Measurements from ENCODE around the gene AMER2.

Gene AMER2, protein sequence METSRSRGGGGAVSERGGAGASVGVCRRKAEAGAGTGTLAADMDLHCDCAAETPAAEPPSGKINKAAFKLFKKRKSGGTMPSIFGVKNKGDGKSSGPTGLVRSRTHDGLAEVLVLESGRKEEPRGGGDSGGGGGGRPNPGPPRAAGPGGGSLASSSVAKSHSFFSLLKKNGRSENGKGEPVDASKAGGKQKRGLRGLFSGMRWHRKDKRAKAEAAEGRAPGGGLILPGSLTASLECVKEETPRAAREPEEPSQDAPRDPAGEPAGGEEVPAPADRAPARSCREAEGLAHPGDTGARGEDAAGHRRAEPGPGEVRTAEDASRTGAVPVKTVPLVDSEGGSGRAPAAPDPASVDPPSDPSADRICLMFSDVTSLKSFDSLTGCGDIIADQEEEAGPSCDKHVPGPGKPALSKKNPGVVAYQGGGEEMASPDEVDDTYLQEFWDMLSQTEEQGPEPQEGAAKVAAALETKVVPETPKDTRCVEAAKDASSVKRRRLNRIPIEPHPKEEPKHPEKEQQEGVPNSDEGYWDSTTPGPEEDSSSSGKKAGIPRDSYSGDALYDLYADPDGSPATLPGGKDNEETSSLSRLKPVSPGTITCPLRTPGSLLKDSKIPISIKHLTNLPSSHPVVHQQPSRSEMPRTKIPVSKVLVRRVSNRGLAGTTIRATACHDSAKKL

DNA sequence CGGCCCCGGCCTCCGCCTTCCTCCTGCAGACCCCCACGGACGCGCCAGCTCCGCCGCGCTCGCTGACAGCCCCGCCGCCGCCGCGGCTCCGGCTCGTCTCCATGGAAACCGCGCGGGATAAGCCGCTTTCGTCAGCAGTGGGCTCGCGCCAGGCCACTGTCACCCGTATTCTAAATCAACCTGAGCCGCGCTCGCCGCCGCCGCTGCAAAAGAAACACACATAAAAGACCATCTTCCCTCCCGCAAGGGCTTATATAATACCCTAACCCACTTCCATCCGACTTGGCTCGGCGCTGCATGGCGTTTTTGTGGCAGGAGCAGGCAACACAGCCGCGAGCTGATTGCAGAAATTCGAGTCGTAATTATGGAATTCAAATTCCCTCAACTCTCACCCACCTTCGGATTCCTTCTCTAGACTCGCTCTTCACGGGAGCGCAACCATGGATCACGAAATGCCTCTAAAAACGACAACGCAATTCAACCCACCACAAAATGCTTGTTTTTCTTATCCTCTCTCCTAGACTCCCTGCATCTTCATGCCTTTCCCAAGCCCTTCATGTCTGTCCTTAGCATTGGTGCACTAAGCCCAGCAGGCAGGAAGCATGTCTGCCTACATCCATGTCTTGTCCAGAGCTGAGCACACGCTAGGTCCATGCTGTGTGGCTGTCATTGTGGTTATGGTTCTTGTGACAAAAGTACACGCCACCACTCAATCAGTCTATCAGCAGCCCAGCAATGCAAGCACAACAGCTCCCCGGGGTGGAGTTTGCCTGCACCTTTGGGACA, at the start of gene AMER2:
AMER2 (minus strand) TSS at position 772 of the 786 bp plus-strand sequence; CDS start at position 103, 669 bp downstream.
- peak; percentile 77 for DNase-seq

DNA sequence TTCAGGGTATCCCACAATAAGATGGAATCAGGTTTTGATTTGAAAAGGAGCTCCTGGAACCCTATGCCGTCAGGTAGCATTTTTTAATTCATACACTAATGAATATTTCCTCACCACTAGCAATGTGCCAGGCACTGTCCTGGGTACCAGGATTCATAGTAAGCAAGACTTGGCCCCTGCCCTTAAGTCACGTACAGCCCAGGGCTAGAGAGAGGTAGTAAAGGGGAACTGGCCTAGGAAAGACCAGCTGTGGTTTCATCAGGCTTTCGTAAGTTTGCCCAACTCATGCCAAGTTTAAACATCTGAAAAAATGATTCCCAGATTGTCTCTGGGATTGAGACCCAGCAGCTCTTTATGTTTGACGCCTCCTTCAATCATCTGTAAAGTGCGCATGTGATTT, 45.9 kb upstream of the AMER2 start:
- DNase-seq: no peak

DNA sequence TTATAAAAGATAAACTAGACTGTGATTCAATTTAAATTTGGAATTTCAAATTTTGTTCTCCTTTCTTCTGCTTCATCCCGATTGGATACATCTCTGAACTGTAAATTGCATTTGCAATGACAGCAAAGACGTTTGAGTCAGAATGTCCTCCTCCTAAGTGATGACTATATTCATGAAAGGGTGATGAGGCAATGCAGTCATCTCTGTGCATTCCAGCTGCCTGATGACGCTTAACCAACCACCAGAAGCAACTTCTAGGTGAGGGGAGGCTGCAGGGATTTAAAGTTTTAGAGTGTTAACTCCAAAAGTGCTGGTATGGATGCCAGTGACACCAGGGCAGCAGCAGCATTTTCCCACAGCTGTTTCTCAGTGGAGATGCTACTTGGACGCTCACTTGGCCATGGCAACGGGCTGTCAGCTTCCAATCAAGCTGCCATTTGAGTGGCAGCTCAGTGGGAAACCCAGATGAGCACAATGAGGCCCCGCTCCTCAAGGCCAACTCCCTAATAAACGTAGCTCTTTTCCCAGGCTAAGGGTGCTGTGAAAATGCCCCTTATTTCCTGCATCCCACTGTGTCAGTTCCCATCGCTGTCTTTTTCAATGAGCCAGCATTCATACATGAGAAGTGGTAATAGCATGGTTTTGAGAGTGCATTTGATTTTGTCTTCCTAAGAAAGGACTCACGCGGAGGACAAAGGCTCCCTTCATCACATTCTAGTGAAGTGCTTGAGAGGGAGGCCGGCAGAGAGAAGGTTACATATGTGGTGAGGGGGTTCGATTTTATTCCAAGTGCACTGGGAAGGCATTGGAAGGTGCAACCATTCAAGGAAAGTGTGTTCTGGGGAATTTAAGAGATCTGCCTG, 45.2 kb upstream of the AMER2 start:
- DNase-seq: no peak

DNA sequence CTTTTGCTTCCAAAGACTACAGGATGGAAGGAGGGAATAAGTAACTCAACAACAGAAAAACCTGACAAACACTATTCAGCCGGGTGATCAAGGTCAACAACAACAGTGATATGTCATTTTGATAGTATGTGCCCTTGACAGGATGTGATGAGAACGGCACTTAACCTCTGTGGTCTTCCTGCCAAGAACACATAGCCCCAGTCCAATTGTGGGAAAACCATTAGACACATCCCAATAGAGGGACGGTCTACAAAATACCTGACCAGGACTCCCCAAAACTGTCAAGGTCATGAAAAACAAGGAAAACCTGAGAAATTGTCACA, 43.1 kb upstream of the AMER2 start:
- no peak for DNase-seq

DNA sequence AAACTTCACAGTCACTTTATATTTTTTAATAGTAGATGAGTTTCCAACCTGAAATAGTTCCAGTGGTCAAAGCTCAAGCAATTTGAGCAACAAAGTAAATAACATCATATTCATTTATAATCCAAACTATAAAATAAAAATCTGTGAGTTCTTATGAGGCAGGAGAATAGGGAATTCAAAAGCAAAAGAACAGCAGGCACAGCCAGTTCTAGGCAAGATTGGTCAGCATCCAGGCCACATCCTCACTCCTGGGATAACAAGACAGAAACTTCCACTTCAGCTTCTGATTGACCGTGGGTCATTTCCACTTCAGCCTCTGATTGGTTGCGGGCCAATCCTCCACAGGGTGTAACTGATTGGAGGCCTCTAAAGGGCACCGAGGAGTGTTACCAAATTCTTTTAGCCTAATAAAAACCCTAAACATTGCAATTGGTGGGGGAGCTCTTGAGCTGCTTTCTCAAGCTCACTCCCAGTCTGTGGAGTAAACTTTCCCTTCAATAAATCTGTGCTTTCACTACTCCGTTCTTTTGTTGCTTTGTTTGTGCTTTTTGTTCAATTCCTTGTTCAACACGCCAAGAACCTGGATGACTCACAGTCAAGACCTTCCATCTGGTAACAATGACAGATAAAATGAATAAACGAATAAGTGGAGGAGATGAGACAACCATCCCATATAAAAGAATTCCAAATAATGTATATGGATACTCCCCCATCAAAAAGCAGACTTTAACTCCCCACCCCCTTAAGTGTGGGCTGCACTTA, 42.6 kb upstream of the AMER2 start:
- DNase-seq: no peak

DNA sequence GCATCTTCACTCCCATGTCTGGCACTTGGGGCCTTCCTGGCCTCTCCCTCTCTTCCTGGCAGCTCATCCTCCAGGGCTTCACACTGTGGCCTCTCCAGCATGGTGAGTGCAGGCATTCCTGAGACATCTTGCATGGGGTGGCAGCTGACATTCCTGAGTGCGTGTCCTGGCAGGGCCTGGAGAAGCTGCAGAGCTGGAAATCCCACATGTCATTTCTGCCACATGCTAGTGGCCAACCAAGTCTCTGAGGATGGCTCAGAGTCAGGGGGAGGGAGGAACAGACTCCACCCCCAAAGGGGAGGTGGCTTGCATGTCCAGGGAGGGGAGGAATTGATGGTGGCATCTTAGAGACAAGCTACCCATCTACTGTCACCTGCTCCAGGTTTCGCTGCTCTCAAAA, 41.6 kb upstream of the AMER2 start:
- no peak for DNase-seq

DNA sequence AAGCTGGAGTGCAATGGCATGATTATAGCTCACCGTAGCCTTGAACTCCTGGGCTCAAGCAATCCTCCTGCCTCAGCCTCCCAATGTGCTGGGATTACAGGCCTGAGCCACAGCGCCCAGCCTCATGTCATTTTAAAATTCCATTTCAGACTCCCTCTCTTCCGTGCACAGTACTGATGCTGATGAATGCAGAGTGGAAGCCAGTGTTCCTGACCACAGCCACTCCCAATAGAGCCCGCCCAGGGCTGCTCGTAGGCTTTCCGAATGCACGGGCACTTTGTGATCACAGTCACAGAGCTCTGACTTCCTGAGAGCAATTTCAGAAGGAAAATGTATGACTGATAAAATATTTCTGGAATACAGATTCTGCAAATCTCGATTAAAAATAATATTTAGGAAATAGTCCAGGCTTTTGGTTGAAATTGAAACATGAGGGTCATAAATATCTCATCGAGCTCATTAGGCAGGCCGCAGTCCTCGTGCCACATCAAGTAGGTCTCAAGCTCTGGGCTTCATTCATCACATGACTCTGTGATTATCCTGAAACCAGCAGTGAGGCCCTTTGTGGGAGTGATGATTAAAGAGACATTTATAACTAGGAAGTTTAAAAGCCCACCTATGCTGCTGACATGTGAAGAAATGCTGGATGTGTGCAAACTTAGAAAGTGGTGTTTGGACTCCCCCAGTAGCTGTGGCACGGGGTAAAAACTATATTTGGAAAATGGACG, 38.9 kb upstream of the AMER2 start:
- DNase-seq: no peak

DNA sequence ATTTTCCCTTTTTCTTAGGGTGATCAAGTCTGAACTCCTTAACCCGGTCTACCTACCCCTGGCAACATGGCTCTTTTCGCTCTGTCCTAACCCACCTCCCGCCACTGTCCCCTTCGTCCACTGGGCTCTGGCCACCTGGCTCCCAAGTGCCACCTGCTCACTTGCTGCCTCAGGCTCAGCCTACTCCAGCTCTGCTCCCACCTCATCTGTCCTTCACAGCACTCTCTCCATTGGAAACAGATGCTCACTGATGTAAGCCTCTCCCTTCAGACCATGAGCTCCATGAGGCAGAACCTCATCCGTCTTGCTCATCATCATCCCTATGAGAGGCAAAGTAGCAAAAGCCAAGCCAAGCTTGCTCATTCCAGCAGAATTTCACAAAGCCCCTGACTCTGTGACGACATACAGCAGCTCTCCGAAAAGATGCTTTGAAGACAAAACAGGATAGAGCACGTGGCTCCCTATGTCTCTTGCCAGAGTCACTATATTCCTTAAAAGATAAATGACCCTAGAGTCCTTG, 35.3 kb upstream of the AMER2 start:
- no peak for DNase-seq

DNA sequence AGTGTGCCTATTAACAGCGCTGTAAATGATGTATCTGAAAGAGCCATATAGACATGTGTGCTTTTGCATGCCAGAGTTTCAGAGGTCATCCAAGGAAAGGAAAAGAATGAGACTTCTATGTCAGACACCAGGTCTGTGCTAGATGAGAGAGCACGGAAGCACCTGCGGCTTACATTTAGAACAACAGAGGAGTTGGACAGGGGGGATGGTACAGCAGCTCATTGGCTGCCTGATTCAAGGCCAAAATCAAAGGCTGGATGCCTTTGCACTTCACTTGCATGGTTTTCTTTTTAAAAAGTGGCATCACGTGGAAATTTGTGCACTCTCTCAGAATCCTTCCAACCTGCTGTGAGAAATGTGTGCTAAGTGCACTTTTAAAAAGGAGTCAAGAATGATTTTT, 32.8 kb upstream of the AMER2 start:
- no peak for DNase-seq

DNA sequence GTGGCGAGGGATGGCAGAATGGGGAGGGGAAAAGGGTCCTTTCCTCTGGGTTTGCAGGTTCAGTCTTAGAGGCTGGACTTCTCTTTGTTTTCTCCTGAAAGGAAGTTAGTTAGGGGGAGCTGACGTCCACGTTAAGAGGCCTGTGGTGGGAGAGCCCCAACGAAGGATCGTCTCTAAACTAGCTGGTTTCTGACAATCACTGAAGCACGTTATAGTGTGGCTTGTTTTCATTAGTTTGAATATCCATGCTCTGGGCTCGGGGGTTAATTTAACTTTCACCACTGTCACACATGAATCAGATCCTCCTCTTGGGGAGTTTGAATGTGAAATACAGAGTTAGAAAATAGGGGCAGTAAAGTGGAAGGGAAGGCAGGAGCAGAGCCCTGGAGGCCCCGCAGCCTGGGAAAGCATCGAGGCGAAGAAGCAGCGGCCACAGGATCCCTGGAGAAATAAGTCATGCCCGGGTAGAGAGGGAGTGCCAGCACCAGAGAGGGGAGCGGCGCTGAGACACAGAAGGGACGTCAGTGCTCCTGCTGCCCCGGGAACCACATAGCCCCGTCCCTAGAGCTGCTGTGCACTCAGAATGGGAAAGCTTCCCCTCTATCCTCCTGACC, 31.1 kb upstream of the AMER2 start:
- DNase-seq: no peak

DNA sequence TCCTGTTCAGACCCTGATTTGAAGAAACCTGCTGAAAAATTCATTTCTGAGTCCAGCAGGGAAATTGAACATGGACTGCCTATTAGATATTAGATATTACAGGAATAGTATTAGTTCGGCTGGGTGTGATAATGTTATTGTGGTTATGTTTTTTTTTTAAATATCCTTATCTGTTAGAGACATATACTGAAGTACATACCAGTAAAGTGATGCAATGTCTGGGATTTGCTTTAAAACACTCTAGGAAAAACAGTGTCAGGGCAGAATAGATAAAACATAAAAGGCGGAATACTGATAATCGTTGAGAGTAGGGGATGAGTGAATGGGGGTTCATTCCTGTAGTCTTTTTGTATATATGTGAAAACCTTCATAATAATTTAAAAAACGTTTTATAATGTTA, 28.7 kb upstream of the AMER2 start:
- no peak for DNase-seq

DNA sequence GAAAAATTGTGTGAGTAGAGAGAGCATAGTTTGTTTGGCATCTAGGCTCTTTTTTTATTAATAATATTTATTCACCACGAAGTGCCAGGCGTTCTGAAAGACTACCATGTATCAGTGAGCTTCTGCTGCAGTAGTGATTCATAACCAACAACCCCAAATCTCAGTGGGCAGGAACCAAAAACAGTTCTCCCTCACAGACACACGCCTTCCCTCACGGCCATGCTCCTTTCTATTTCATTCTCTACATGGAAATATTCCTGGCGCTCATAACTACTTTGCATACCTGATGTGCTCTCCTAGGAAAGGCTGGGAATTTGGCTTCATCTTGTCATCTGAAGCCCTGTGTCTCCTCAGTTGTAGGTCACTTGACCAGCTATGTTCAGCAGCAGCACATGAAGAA, 26.6 kb upstream of the AMER2 start:
- no peak for DNase-seq

DNA sequence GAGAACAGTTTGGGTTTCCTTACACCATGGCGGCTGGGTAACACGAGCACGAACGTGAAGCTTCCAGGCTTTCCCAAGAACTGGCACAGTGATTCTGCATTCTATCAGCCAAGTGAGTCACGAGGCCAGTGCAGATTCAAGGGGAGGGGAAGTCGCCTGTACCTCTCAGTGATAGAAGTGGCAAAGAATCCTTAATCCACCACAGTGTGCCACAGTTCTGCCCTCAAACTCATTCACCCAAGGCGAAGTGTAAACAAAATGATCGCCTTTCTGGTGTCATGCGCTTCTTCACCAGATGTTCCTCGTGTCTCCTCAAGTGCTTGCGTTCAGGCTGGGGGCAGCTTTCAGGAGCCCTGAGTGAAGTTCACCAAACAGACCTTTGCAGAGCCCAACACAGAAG, 24.9 kb upstream of the AMER2 start:
- DNase-seq: no peak

DNA sequence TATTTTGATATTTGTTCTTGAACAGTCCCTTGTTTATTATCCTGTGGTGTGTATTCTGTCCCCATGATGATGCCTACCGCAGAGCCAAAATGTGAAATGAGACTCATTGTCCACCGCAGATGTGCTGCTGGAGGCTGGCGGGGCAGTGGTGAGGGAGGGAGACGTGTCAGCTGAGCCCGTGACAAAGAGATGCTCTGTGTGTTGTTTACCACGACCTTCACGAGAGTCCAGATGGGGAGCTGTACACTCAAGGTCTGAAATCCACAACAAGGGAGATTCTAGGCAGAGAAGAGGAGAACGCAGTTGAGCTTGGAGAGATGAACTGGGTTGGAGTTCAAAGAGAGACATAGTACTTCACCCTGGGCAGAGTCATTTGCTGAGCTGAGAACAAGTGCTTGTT, 20.8 kb upstream of the AMER2 start:
- DNase-seq: no peak

DNA sequence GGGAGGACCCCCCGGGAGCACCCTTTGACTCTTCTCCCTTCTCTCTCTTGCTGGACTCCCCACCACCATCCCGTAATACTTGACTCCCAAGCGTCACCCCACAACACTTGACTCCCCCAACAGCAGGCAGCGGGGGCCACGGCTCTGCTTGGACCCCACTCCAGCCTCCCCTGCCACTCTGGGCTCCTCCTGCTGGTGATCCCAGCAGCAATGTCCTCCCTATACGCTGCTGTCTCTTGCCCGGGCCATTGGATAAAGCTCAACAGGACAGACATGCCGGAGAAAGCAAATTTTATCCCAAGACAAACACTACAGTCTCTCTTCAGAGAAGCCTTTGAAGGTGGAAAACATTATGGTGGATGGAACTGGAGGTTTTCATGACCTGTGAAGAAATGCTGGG, 20.4 kb upstream of the AMER2 start:
- DNase-seq: no peak

DNA sequence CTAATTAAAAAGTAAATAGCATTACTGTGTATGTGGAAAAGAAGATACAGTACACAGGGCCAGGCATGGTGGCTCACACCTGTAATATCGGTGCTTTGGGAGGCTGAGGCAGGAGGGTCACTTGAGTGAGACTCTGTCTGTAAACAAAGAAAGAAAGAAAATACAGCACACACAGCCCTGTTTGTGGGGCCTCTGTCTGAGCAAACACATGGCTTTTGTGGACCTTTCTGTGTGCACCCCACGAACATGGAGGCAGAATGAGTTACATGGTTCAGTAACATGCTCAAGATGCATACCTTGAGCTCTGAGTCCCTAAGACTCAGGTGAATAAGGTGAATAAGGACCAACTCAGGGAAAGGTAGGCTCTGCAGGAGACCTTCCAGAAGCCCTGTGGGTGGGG, 20.0 kb upstream of the AMER2 start:
- DNase-seq: no peak

DNA sequence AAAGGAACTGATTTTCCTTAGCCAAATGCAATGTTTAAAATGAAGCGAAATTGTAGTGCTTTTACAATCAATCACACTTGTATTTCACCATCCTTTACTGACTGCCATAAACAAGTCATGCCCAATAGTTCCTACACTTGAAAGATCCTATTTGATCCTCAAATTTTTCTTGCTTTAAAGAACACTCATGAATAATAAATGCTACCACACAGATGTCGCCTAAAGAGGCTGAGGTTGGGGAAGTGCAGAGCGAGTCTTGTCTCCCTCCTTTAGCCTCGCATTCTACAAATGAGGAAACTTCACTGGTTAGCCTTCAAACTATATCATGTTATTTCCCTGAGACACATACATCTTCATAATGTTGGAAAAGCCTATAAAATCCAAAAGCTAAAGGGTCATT, 18.7 kb upstream of the AMER2 start:
- DNase-seq: no peak

DNA sequence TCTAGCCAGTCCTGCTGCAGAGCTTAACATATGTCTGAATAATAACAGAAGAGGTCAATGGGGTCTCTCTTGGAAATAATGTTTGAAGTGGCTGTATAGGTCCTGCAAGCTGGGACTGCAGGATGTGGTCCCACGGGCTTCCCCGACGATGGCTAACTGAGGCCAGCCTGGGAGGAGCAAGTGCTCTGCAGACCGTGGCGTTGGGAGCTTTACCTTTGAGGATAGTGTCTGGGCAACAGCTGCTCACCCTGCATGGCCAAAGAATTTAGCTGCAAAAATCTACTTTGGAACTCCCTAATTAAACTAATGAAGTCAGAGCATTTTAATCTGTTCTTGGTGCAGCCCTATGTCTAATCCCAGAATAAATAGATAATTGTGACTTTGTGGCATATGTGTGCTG, 18.2 kb upstream of the AMER2 start:
- DNase-seq: no peak

DNA sequence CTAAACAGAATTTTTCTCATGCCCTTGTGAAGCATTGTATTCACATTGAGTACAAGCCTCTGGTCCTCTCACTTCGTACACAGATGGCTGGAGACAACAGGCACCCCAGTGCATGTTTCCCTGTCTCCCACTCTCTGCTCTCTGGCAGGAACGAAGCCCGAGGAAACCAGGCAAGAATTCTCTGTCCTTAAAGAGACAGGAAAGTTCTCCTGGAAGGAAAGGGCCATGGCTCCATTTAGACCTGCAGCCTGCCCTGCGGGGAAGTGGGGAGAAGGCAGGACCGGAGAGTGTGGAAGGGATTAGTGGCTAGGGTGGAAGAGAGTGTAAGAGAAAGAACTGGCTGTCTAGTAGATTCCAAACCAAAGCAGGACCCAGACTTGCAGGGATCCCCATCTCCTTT, 15.5 kb upstream of the AMER2 start:
- DNase-seq: no peak

DNA sequence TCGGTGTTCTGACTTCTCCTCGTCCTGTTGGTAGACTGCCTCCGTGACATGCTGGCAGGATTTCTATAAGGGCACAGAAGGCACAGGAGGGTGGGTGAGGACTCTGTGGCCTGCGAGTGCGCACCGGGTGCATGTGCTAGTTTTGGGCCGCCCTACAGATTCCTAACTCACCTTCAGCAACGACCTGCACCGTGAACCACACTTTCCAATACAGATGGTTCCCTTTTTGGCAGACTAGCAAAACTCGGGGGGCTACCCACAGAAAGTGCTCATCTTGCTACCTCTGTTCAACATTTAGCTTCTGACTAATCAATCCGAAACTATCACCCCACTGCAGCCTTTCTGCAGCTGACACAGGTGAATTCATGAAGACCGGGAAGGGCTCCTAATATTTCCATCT, 14.1 kb upstream of the AMER2 start:
- DNase-seq: no peak

DNA sequence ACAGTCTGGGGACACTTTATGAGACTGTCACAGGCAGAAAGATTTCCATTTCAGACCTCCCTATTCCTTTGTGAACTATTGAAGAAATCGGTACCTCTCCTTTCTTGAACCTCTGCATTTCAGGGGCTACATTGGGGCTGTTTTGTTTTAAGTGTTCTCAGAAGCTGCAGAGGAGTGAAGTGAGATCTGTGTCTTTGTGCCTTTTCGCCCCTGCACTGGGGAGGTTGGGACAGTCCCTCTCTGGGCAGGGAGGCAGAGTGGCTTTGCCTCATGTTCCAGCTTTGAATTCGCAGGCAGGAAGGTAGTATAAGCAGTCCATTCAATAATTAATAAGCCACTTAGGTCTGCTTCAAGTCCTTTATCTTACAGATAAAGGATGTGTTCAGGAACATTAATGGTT, 9.5 kb upstream of the AMER2 start:
- no peak for DNase-seq

Measured in NCI-H1092 treated with DMSO at 0.1 percent for 48 hours (cell line).